Measurements from ENCODE around the gene FMN1.

The FMN1 gene

GRCh38 chr15:33104212-33104611 lies 90.3 kb downstream of the FMN1 start:
- DNase-seq (ENCODE audit: low read depth, low spot score): no peak
- Histone ChIP-seq H3K36me3 (ENCODE audit: insufficient read depth, low read length) (no peaks in the 10 kb centered on the region), H3K9me3 (ENCODE audit: low read depth, low read length) (no peaks in the 10 kb centered on the region), H3K4me3 (no peak overlapping the region), H3K9ac (ENCODE audit: insufficient read length) (no peak overlapping the region), H3K27ac (no peak overlapping the region)
- TF ChIP-seq FOXP2 (optimal IDR thresholded peaks at IDR 0.05; ENCODE audit: control extremely low read depth, extremely low read length, insufficient read depth) (no peak), EZH2 (IDR thresholded peaks at IDR 0.05) (no peak), POLR2AphosphoS5 (IDR thresholded peaks at IDR 0.05; ENCODE audit: borderline replicate concordance, low read depth, low read length) (no peak)

GRCh38 chr15:33101036-33101435 lies 93.5 kb downstream of the FMN1 start:
- H3K9ac ChIP-seq (ENCODE audit: insufficient read length): no peak overlapping the region
- no peak overlapping the region for H3K27ac ChIP-seq
- no peak for DNase-seq (ENCODE audit: low read depth, low spot score)
- no peaks in the 10 kb centered on the region for H3K9me3 ChIP-seq (ENCODE audit: low read depth, low read length)
- no peak overlapping the region for H3K4me3 ChIP-seq
- no peaks in the 10 kb centered on the region for H3K36me3 ChIP-seq (ENCODE audit: insufficient read depth, low read length)
- no peak for TF ChIP-seq EZH2 (IDR thresholded peaks at IDR 0.05)
- TF ChIP-seq FOXP2 (optimal IDR thresholded peaks at IDR 0.05; ENCODE audit: control extremely low read depth, extremely low read length, insufficient read depth): no peak
- TF ChIP-seq POLR2AphosphoS5 (IDR thresholded peaks at IDR 0.05; ENCODE audit: borderline replicate concordance, low read depth, low read length): no peak

- TF ChIP-seq FOXP2 (optimal IDR thresholded peaks at IDR 0.05; ENCODE audit: control extremely low read depth, extremely low read length, insufficient read depth): no peak
- no peak for TF ChIP-seq EZH2 (IDR thresholded peaks at IDR 0.05)
- no peak for TF ChIP-seq POLR2AphosphoS5 (IDR thresholded peaks at IDR 0.05; ENCODE audit: borderline replicate concordance, low read depth, low read length)
- Histone ChIP-seq H3K27ac (no peak overlapping the region), H3K4me3 (no peak overlapping the region), H3K9ac (ENCODE audit: insufficient read length) (no peak overlapping the region), H3K9me3 (ENCODE audit: low read depth, low read length) (no peaks in the 10 kb centered on the region), H3K36me3 (ENCODE audit: insufficient read depth, low read length) (no peaks in the 10 kb centered on the region)
- no peak for DNase-seq (ENCODE audit: low read depth, low spot score)
These were observed 94.2 kb downstream of the FMN1 start for GRCh38 chr15:33100314-33100713.

- no peak overlapping the region for H3K9ac ChIP-seq (ENCODE audit: insufficient read length)
- no peak for DNase-seq (ENCODE audit: low read depth, low spot score)
- no peaks in the 10 kb centered on the region for H3K36me3 ChIP-seq (ENCODE audit: insufficient read depth, low read length)
- no peak for TF ChIP-seq POLR2AphosphoS5 (IDR thresholded peaks at IDR 0.05; ENCODE audit: borderline replicate concordance, low read depth, low read length)
- TF ChIP-seq FOXP2 (optimal IDR thresholded peaks at IDR 0.05; ENCODE audit: control extremely low read depth, extremely low read length, insufficient read depth): no peak
- TF ChIP-seq EZH2 (IDR thresholded peaks at IDR 0.05): no peak
- no peaks in the 10 kb centered on the region for H3K9me3 ChIP-seq (ENCODE audit: low read depth, low read length)
- no peak overlapping the region for H3K4me3 ChIP-seq
- H3K27ac ChIP-seq: no peak overlapping the region
These were observed 94.8 kb downstream of the FMN1 start for GRCh38 chr15:33099739-33100138.

GRCh38 chr15:33099213-33099612 lies 95.3 kb downstream of the FMN1 start:
- TF ChIP-seq POLR2AphosphoS5 (IDR thresholded peaks at IDR 0.05; ENCODE audit: borderline replicate concordance, low read depth, low read length) (no peak), FOXP2 (optimal IDR thresholded peaks at IDR 0.05; ENCODE audit: control extremely low read depth, extremely low read length, insufficient read depth) (no peak), EZH2 (IDR thresholded peaks at IDR 0.05) (no peak)
- Histone ChIP-seq H3K27ac (no peak overlapping the region), H3K36me3 (ENCODE audit: insufficient read depth, low read length) (no peaks in the 10 kb centered on the region), H3K9me3 (ENCODE audit: low read depth, low read length) (no peaks in the 10 kb centered on the region), H3K4me3 (no peak overlapping the region), H3K9ac (ENCODE audit: insufficient read length) (no peak overlapping the region)
- no peak for DNase-seq (ENCODE audit: low read depth, low spot score)

- TF ChIP-seq POLR2AphosphoS5 (IDR thresholded peaks at IDR 0.05; ENCODE audit: borderline replicate concordance, low read depth, low read length) (no peak), FOXP2 (optimal IDR thresholded peaks at IDR 0.05; ENCODE audit: control extremely low read depth, extremely low read length, insufficient read depth) (no peak), EZH2 (IDR thresholded peaks at IDR 0.05) (no peak)
- no peak overlapping the region for H3K9ac ChIP-seq (ENCODE audit: insufficient read length)
- no peak for DNase-seq (ENCODE audit: low read depth, low spot score)
- H3K9me3 ChIP-seq (ENCODE audit: low read depth, low read length): no peaks in the 10 kb centered on the region
- no peak overlapping the region for H3K27ac ChIP-seq
- no peak overlapping the region for H3K4me3 ChIP-seq
- H3K36me3 ChIP-seq (ENCODE audit: insufficient read depth, low read length): no peaks in the 10 kb centered on the region
These were observed 96.1 kb downstream of the FMN1 start for GRCh38 chr15:33098094-33099058.

- Histone ChIP-seq H3K27ac (no peak overlapping the region), H3K4me3 (no peak overlapping the region), H3K9me3 (ENCODE audit: low read depth, low read length) (no peaks in the 10 kb centered on the region), H3K9ac (ENCODE audit: insufficient read length) (no peak overlapping the region), H3K36me3 (ENCODE audit: insufficient read depth, low read length) (no peaks in the 10 kb centered on the region)
- TF ChIP-seq FOXP2 (optimal IDR thresholded peaks at IDR 0.05; ENCODE audit: control extremely low read depth, extremely low read length, insufficient read depth): no peak
- no peak for TF ChIP-seq POLR2AphosphoS5 (IDR thresholded peaks at IDR 0.05; ENCODE audit: borderline replicate concordance, low read depth, low read length)
- TF ChIP-seq EZH2 (IDR thresholded peaks at IDR 0.05): no peak
- DNase-seq (ENCODE audit: low read depth, low spot score): no peak
These were observed 98.4 kb downstream of the FMN1 start for GRCh38 chr15:33096134-33096533.

- Histone ChIP-seq H3K9me3 (ENCODE audit: low read depth, low read length) (no peaks in the 10 kb centered on the region), H3K27ac (no peak overlapping the region), H3K4me3 (no peak overlapping the region), H3K9ac (ENCODE audit: insufficient read length) (no peak overlapping the region), H3K36me3 (ENCODE audit: insufficient read depth, low read length) (no peaks in the 10 kb centered on the region)
- TF ChIP-seq EZH2 (IDR thresholded peaks at IDR 0.05) (no peak), FOXP2 (optimal IDR thresholded peaks at IDR 0.05; ENCODE audit: control extremely low read depth, extremely low read length, insufficient read depth) (no peak), POLR2AphosphoS5 (IDR thresholded peaks at IDR 0.05; ENCODE audit: borderline replicate concordance, low read depth, low read length) (no peak)
- no peak for DNase-seq (ENCODE audit: low read depth, low spot score)
These were observed 98.9 kb downstream of the FMN1 start for GRCh38 chr15:33095641-33096040.

All from SK-N-MC (cell line).